Activated CD4-positive, alpha-beta T cell treated with anti-CD3 and anti-CD28 coated beads, Interleukin-2, amount 10 ng/mL, durations not matched to agents 24 days and 14 days (primary cell): Measurements from ENCODE around the gene TMPRSS6. TPM values are rescaled to one million over a fixed set of nuclear protein-coding genes. Genes with fewer than 3 reads are reported as not detected.
"Not testable (repeated sequence)": the region's sequence is repeated elsewhere in the genome, so short reads cannot be mapped to it uniquely, and the experiment has no call there.

ENCODE experiments used
- DNase-seq: peaks from one replicate; pipeline ENCODE4 v3.0.0; 2022
- H3K27ac Mint-ChIP-seq: one replicate; pipeline ENCODE4 v1.8.0; 2022; ENCODE audit warnings: mild to moderate bottlenecking, mixed read lengths
- H3K27me3 Mint-ChIP-seq: one replicate; pipeline ENCODE4 v1.8.0; 2022; ENCODE audit warnings: mixed read lengths
- H3K36me3 Mint-ChIP-seq: one replicate; pipeline ENCODE4 v1.8.0; 2022; ENCODE audit warnings: low read depth, mild to moderate bottlenecking, mixed read lengths
- H3K4me1 Mint-ChIP-seq: one replicate; pipeline ENCODE4 v1.8.0; 2021; ENCODE audit warnings: mixed read lengths
- H3K4me3 Mint-ChIP-seq: one replicate; pipeline ENCODE4 v1.8.0; 2022; ENCODE audit warnings: mild to moderate bottlenecking, moderate library complexity, mixed read lengths
- H3K9me3 Mint-ChIP-seq: one replicate; pipeline ENCODE4 v1.8.0; 2021; ENCODE audit warnings: mixed read lengths
- intact Hi-C: fragments of 100-400 bp; cut with micrococcal nuclease; formaldehyde crosslinking; loops from one replicate; pipeline ENCODE4 v1.15.1; 2023
- total RNA-seq: library from RNA; stranded (reverse); gene quantifications from 2 replicates; pipeline ENCODE4 v1.2.3, GENCODE V29; 2022

Gene TMPRSS6
- total RNA-seq, 1 donor from 2014 or later = 6.8 TPM

GRCh38 chr22:37082251-37082873, 27.2 kb downstream of the TMPRSS6 start:
- intact Hi-C loops = no loop called here
- peak overlapping the region; percentile 30 for H3K4me3 Mint-ChIP-seq
- H3K27ac Mint-ChIP-seq = peak overlapping the region; percentile 98
- H3K27me3 Mint-ChIP-seq = no peaks in the 10 kb centered on the region
- no peaks in the 10 kb centered on the region for H3K9me3 Mint-ChIP-seq
- peaks cover 68% of the 10 kb centered on the region for H3K4me1 Mint-ChIP-seq
- DNase-seq = peak; percentile 77
- H3K36me3 Mint-ChIP-seq = peaks cover 7% of the 10 kb centered on the region

DNA sequence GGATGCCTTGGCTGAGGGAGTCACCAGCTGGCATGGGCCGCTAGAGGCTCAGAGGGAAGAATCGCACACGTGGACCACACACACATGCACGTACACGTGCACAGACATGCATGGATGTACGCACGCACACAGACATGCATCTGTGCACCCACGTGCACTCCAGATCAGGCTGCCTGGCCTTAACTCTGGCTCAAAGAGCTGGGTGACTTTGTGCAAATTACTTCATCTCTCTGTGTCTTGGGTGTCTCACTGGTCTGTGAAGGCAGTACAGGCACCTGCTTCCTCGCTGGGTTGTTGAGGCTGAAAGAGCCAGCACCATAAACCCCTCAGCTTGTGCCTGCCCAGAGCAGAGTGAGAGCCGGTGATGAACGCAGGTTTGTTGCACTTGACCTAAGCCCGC, 28.7 kb downstream of the TMPRSS6 start:
- peaks cover 71% of the 10 kb centered on the region for H3K4me1 Mint-ChIP-seq
- no peaks in the 10 kb centered on the region for H3K9me3 Mint-ChIP-seq
- H3K27me3 Mint-ChIP-seq = no peaks in the 10 kb centered on the region
- intact Hi-C loops = no loop called here
- H3K4me3 Mint-ChIP-seq = no peak overlapping the region
- peak; percentile 66 for DNase-seq
- H3K36me3 Mint-ChIP-seq = peaks cover 7% of the 10 kb centered on the region
- H3K27ac Mint-ChIP-seq = peak overlapping the region; percentile 98

DNA sequence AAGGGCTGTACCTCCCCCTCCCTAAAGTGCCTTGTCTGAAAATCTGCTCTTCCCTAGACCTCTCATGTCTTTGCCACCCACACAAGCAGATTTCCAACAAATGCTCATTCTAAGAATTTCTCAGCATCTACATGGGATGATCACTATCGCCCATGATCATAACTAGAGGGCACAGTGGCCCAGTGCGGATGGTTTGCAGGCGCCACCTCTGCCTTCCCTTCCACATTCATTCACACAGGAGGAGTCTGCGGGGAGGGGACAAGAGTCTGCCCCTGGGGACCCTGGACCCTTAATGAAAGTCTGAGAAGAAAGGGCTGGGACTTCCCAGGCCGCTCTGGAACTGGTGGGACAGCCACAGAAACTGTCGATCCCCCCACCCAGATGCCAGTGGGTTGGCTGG, 29.1 kb downstream of the TMPRSS6 start:
- peaks cover 73% of the 10 kb centered on the region for H3K4me1 Mint-ChIP-seq
- intact Hi-C loops = no loop called here
- H3K27ac Mint-ChIP-seq = peak overlapping the region; percentile 98
- DNase-seq = peak; percentile 71
- no peaks in the 10 kb centered on the region for H3K9me3 Mint-ChIP-seq
- no peaks in the 10 kb centered on the region for H3K27me3 Mint-ChIP-seq
- peak overlapping the region; percentile 79 for H3K4me3 Mint-ChIP-seq
- H3K36me3 Mint-ChIP-seq = peaks cover 7% of the 10 kb centered on the region

- Mint-ChIP-seq H3K36me3 (peaks cover 7% of the 10 kb centered on the region), H3K4me1 (peaks cover 72% of the 10 kb centered on the region), H3K27ac (peak overlapping the region; percentile 98), H3K4me3 (peak overlapping the region; percentile 79), H3K9me3 (no peaks in the 10 kb centered on the region), H3K27me3 (no peaks in the 10 kb centered on the region)
- intact Hi-C loops = loop anchor here (1.0 to 2.0 kb wide), 5 partner anchors 15 to 151 kb away; partner anchors contain the start of gene IL2RB
- peak; percentile 96 for DNase-seq
These were observed 29.8 kb downstream of the TMPRSS6 start for GRCh38 chr22:37079668-37080171.

DNA sequence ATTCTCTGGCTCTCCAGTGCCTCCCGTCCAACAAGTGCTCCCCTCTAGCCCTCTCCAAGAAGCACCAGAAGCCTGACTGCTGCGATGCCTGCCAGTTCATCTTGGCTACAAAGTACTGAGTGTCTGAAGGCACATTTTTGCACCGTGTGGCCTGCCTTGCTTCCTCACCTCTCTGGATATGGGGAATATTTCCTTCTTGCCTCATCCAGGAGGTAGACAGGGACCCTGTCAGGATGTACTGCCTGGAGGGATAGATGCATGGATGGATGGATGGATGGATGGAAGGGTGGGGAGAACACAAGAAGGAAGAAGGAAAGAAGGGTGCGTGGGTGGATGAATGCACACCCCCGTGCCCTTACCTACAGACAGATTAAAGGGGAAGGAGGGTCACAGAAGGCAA, 30.4 kb downstream of the TMPRSS6 start:
- peak; percentile 73 for DNase-seq
- Mint-ChIP-seq H3K36me3 (peaks cover 7% of the 10 kb centered on the region), H3K4me3 (peak overlapping the region; percentile 79), H3K27ac (peak overlapping the region; percentile 98), H3K27me3 (no peaks in the 10 kb centered on the region), H3K4me1 (peaks cover 67% of the 10 kb centered on the region), H3K9me3 (no peaks in the 10 kb centered on the region)
- intact Hi-C loops = loop anchor here (1.0 to 2.0 kb wide), 5 partner anchors 16 to 152 kb away; partner anchors contain the start of gene IL2RB

- H3K36me3 Mint-ChIP-seq = peaks cover 3% of the 10 kb centered on the region
- intact Hi-C loops = loop anchor here (1.0 to 2.0 kb wide), 4 partner anchors 17 to 153 kb away; partner anchors contain the start of gene IL2RB
- peaks cover 56% of the 10 kb centered on the region for H3K4me1 Mint-ChIP-seq
- peak overlapping the region; percentile 98 for H3K27ac Mint-ChIP-seq
- no peaks in the 10 kb centered on the region for H3K27me3 Mint-ChIP-seq
- H3K4me3 Mint-ChIP-seq = peak overlapping the region; percentile 79
- DNase-seq = peak; percentile 96
- no peaks in the 10 kb centered on the region for H3K9me3 Mint-ChIP-seq
These were observed 31.6 kb downstream of the TMPRSS6 start for GRCh38 chr22:37077802-37078448.

DNA sequence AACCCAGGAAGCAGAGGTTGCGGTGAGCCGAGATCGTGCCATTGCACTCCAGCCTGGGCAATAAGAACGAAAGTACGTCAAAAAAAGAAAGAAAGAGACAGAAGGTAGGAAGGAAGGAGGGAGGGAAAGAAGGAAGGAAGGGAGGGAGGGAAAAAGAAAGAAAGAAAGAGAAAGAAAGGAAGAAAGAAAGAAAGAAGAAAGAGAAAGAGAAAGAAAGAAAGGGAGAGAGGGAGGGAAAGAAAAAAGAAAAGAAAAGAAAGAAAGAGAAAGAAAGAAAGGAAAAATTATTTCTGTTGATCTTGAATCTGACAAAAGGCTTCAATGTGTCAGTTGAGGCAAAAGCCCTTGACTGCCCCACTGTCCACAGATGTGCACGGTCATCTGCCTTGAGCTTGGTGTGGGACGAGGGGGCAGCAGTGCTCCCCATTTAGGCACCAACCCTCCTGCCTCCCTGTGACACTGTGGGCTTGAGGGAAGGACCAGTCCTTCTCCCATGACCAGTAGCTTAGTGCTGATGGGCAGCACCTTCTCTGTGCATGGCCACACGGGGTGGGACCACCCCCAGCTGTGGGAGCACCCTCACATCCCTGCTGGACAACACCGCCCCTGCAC, 33.6 kb downstream of the TMPRSS6 start:
- no peaks in the 10 kb centered on the region for H3K36me3 Mint-ChIP-seq
- no peaks in the 10 kb centered on the region for H3K27me3 Mint-ChIP-seq
- H3K27ac Mint-ChIP-seq = no peak overlapping the region
- no peak overlapping the region for H3K4me3 Mint-ChIP-seq
- intact Hi-C loops = no loop called here
- no peak for DNase-seq
- H3K9me3 Mint-ChIP-seq = no peaks in the 10 kb centered on the region
- H3K4me1 Mint-ChIP-seq = peaks cover 36% of the 10 kb centered on the region

DNA sequence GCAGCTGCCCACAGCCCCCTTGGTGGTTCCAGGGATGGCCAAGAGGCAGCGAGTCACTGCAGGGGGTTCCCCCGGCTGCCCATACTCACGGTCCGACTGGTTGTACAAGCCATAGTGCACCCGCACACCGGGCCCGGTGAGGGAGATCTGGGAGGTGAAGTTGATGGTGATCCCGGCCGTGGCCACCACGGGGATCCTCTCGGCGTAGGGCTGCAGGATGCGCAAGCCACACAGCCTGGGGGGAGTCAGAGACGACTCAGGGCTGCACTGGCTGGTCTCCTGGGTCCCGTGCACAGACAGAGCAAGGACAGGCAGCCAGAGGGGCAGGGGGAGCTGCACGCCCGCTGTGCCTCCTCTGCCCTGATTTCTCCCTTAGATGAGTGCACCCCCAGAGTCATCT, 34.5 kb downstream of the TMPRSS6 start:
- H3K27ac Mint-ChIP-seq = no peak overlapping the region
- peaks cover 2% of the 10 kb centered on the region for H3K27me3 Mint-ChIP-seq
- no peak overlapping the region for H3K4me3 Mint-ChIP-seq
- H3K4me1 Mint-ChIP-seq = peaks cover 28% of the 10 kb centered on the region
- H3K9me3 Mint-ChIP-seq = no peaks in the 10 kb centered on the region
- no peak for DNase-seq
- intact Hi-C loops = no loop called here
- no peaks in the 10 kb centered on the region for H3K36me3 Mint-ChIP-seq

DNA sequence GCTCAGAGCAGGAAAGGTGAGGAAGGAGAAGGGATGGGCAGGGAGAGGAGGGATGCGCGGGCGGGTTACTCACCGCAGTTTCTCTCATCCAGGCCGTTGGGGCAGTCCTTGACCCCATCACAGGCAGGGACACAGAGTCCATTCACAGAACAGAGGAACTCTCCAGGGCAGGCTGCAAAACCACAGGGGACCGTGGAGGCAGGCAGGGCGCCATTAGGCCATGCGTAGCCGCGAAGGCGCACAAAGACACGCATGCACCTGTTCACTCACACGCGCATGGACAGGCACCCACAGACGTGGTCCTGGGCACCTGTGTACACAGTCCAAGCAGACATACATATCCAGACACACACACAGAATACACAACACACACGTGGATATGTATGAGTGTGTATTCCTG, 35.0 kb downstream of the TMPRSS6 start:
- DNase-seq = no peak
- Mint-ChIP-seq H3K4me1 (peaks cover 23% of the 10 kb centered on the region), H3K4me3 (no peak overlapping the region), H3K27ac (no peak overlapping the region), H3K36me3 (no peaks in the 10 kb centered on the region), H3K27me3 (peaks cover 3% of the 10 kb centered on the region), H3K9me3 (no peaks in the 10 kb centered on the region)
- intact Hi-C loops = no loop called here

DNA sequence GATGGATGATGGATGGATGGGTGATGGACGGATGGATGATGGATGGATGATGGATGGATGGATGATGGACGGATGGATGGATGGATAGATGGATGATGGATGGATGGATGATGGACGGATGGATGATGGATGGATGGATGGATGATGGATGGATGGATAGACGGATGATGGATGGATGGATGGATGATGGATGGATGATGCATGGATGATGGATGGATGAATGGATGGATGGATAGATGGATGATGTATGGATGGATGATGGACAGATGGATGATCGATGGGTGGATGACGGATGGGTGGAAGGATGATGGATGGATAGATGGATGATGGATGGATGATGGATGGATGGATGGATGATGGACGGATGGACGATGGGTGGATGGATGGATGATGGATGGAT, 36.8 kb downstream of the TMPRSS6 start:
- no peaks in the 10 kb centered on the region for H3K36me3 Mint-ChIP-seq
- no peaks in the 10 kb centered on the region for H3K9me3 Mint-ChIP-seq
- peaks cover 6% of the 10 kb centered on the region for H3K4me1 Mint-ChIP-seq
- no peak for DNase-seq
- H3K27me3 Mint-ChIP-seq = peaks cover 5% of the 10 kb centered on the region
- no peak overlapping the region for H3K4me3 Mint-ChIP-seq
- intact Hi-C loops = no loop called here
- no peak overlapping the region for H3K27ac Mint-ChIP-seq

DNA sequence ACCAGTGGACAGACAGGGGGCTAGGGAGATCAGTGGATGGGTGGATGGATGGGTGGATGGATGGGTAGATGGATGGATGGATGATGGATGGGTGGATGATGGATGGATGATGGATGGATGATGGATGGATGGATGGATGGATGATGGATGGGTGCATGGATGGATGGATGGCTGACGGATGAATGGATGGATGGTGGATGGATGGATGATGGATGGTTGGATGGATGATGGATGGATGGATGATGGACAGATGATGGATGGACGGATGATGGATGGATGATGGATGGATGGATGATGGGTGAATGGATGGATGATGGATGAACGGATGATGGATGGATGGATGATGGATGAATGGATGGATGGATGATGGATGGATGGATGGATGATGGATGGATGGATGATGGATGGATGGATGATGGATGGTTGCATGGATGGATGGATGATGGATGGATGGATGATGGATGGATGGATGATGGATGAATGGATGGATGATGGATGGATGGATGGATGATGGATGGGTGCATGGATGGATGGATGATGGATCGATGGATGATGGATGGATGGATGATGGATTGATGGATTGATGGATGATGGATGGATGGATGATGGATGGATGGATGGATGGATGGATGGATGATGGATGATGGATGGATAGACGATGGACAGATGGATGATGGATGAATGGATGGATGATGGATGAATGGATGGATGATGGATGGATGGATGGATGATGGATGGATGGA, 37.5 kb downstream of the TMPRSS6 start:
- intact Hi-C loops, DNase-seq, H3K27ac Mint-ChIP-seq, H3K36me3 Mint-ChIP-seq, H3K9me3 Mint-ChIP-seq, H3K27me3 Mint-ChIP-seq, H3K4me1 Mint-ChIP-seq, H3K4me3 Mint-ChIP-seq: not testable (repeated sequence)

GRCh38 chr22:37070744-37071143, 38.8 kb downstream of the TMPRSS6 start:
- Mint-ChIP-seq H3K9me3 (no peaks in the 10 kb centered on the region), H3K27me3 (peaks cover 5% of the 10 kb centered on the region), H3K4me3 (no peak overlapping the region), H3K36me3 (no peaks in the 10 kb centered on the region), H3K4me1 (peaks cover 2% of the 10 kb centered on the region), H3K27ac (no peak overlapping the region)
- DNase-seq = no peak
- intact Hi-C loops = no loop called here

DNA sequence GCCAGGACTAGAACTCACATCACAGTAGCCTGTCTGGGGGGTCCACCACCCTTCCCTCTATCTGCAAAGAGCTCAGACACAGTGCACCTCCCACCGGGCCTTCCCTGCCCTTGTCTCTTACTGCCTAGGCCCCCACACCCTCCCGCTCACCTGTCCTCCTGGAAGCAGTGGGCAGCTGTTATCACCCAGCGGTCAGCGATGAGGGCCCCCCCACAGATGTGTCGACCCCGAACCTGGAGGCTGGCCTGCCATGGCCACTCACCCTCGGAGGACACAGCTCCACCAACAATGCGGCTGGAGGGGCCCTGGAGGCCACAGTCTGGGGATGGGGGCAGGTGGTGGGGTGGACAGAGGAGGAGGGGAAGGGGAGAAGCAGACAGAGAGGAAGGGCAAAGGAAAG, 39.2 kb downstream of the TMPRSS6 start:
- Mint-ChIP-seq H3K4me3 (no peak overlapping the region), H3K9me3 (no peaks in the 10 kb centered on the region), H3K4me1 (no peaks in the 10 kb centered on the region), H3K36me3 (no peaks in the 10 kb centered on the region), H3K27ac (no peak overlapping the region), H3K27me3 (peaks cover 5% of the 10 kb centered on the region)
- intact Hi-C loops = no loop called here
- no peak for DNase-seq
